Right cardiac atrium (tissue), 5 donors: ENCODE results near the gene LDB3. TPM values are rescaled to one million over a fixed set of nuclear protein-coding genes. Genes with fewer than 3 reads are reported as not detected.

Source experiments
- ATAC-seq, 2 donors: fragments of 200-7000 bp; cut with Tn5 transposase; one replicate each; pipeline versions ENCODE4 v1.8.0 to v1.9.1; 2020; ENCODE audit warnings: moderate library complexity in 2 of 2, mild to moderate bottlenecking in 1 of 2
- DNase-seq, 3 donors: peaks; one replicate each; pipeline ENCODE4 v3.0.0-alpha.2; 2020
- H3K27ac ChIP-seq: one replicate; pipeline ENCODE4 v1.5.1; 2013; ENCODE audit warnings: mild to moderate bottlenecking, low read length, control low read depth, moderate library complexity
- H3K27me3 ChIP-seq: one replicate; pipeline ENCODE4 v1.6.1; 2013; ENCODE audit not compliant: control insufficient read depth, insufficient read depth
- H3K4me1 ChIP-seq: one replicate; pipeline ENCODE4 v1.6.1; 2013; ENCODE audit warnings: low read length; ENCODE audit not compliant: control insufficient read depth, insufficient read depth
- H3K4me3 ChIP-seq: one replicate; pipeline ENCODE4 v1.5.1; 2013; ENCODE audit warnings: low read length, control low read depth
- H3K9me3 ChIP-seq: one replicate; pipeline ENCODE4 v1.6.1; 2013; ENCODE audit warnings: low read length; ENCODE audit not compliant: control insufficient read depth
- WGBS: extraction: QIAGEN DNeasy Blood & Tissue Kit; methylation state at CpG from one replicate; pipeline ENCODE4 v1.1.7; 2013; 5-methylcytosine and 5-hydroxymethylcytosine counted together
- intact Hi-C, 4 donors: fragments of 100-400 bp; cut with DNase I; formaldehyde crosslinking; loops; one replicate each; pipeline versions ENCODE4 v1.11.0 to v1.14.0; 2022 to 2023
- long read RNA-seq, 4 donors: library from polyadenylated mRNA; unstranded; transcript quantifications; one replicate each; pipeline ENCODE4 v2.0.0, GENCODE V29; 2020 to 2021
- polyA plus RNA-seq: library from polyadenylated mRNA; stranded (reverse); fragments of 200-250 nt; gene quantifications from one replicate; pipeline ENCODE4 v1.2.3, GENCODE V29; 2013
- total RNA-seq, 4 donors: library from RNA; stranded (reverse); fragmentation: NEBNext Ultra II Directional; extraction: Animal tissue kit (Norgen Biotek cat#: 25700); gene quantifications; one replicate each; pipeline ENCODE4 v1.2.1, GENCODE V29; 2021
- donor health status: healthy with polysubstance abuse.
- donor health status: DM: no; HTN: yes; CAD: no.
- donor health status: DM: no; HTN: no; CAD: no.
- donor health status: DM: no; HTN: yes; CAD: no; lungs with severe emphysema.
- donor health status: DM: yes; HTN: yes; CAD: no.

The LDB3 gene
- total RNA-seq (1,000 to 10,000 TPM in 1 of 4 donors, 100 to 1,000 TPM in 3; 738 to 1,111 (median 934) TPM), polyA plus RNA-seq (1,223 TPM)
- long read RNA-seq, donor 1, full-length matches to known transcripts, result 21 of 1,329 reads
- long read RNA-seq, donor 1, partial matches to known transcripts, result 950 of 1,329 reads
- long read RNA-seq, donor 1, other reads (novel, unspliced or antisense), result 358 of 1,329 reads
- long read RNA-seq, donor 2, transcript LDB3-208 (7 exons, 1,664 nt), result major isoform, 11 of 595 reads
- long read RNA-seq, donor 2, partial matches to known transcripts, result 266 of 595 reads
- long read RNA-seq, donor 2, other reads (novel, unspliced or antisense), result 318 of 595 reads
- long read RNA-seq, donor 3, transcript LDB3-208 (7 exons, 1,664 nt), result major isoform, 27 of 1,275 reads
- long read RNA-seq, donor 3, partial matches to known transcripts, result 326 of 1,275 reads
- long read RNA-seq, donor 3, other reads (novel, unspliced or antisense), result 922 of 1,275 reads
- long read RNA-seq, donor 4, transcript LDB3-208 (7 exons, 1,664 nt), result major isoform, 32 of 879 reads
- long read RNA-seq, donor 4, partial matches to known transcripts, result 282 of 879 reads
- long read RNA-seq, donor 4, other reads (novel, unspliced or antisense), result 565 of 879 reads

DNA sequence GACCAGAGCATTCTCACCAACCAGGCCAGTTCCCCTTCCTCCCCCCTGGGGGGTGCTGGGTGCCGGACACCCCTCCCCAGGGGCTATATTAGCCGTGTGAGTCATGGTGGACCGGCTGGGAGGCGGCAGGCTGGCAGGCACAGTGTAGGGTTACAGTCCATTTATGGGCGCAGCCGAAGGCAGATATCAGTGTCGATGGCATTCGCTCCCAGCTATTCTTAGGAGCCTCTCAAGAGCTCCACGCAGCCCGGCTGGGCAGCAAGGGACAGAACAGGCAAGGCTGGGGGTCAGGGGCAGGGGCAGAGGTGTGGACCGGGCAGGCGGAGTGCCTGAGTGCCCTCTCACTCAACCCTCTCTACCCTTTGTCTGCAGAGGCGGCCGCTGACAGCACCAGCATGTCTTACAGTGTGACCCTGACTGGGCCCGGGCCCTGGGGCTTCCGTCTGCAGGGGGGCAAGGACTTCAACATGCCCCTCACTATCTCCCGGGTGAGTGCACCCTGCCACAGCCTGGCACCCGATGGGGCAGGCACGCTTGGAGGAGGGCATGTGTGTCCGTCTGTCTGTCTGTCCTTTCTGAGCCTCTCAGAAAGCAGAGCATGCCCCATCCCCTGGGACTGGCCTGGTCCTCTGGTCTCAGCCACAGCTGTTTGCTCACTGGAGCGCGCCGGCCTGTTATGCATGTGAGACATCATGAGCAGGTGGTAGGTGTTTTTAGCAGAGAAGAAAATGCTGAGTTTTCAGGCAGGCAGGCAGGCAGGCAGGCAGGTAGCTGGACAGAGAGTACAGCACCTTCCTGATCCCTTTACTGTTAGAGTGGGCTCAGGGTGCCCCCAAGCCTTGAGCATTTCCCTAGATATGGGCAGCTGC lies at the start of gene LDB3:
LDB3 (plus strand) TSS at position 215 of the 869 bp plus-strand sequence; CDS start at position 396, 181 bp downstream.
- no peaks in the 10 kb centered on the region for H3K27me3 ChIP-seq
- ATAC-seq (peak; percentile 52 to 59), DNase-seq (peak; percentile 71 to 90 (median 83))
- peak within 1 kb of the TSS; percentile 97 for H3K27ac ChIP-seq
- peak within 1 kb of the TSS; percentile 51 for H3K4me3 ChIP-seq
- 60% methylated on average over 23 of the region's 23 CpGs for WGBS
- intact Hi-C loops, result no loop called here
- no peaks in the 10 kb centered on the region for H3K9me3 ChIP-seq
- H3K4me1 ChIP-seq, result peaks cover 4% of the 10 kb centered on the region

DNA sequence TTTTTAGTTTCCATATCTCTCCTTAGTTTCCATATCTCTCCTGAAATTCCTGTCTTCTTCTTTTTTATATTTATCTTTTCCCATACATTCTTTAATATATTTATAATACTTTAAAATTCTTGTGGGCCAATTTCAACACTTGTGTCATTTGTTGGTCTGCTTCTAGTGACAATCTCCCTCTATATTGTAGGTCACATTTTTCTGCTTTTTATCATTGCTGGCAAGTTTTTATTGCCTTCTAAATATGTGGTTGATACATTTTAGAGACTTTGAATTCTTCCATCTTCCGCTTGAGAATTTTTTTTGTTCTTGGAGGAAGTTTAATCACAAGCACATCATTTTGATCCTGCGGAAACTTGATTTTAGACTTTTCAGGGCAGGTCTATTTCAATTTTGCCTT lies 40.0 kb upstream of the LDB3 start:
- ATAC-seq (no peak), DNase-seq (no peak)
- H3K4me3 ChIP-seq, result no peak overlapping the region
- H3K27me3 ChIP-seq, result no peaks in the 10 kb centered on the region
- peaks cover 2% of the 10 kb centered on the region for H3K4me1 ChIP-seq
- no peak overlapping the region for H3K27ac ChIP-seq
- H3K9me3 ChIP-seq, result no peaks in the 10 kb centered on the region
- intact Hi-C loops, result no loop called here
- 76% methylated on average over 2 of the region's 2 CpGs for WGBS

- ATAC-seq (peak; percentile 79 to 81), DNase-seq (no peak)
- WGBS, result 7% methylated on average over 2 of the region's 2 CpGs
- Histone ChIP-seq H3K27me3 (no peaks in the 10 kb centered on the region), H3K9me3 (no peaks in the 10 kb centered on the region), H3K4me1 (peaks cover 2% of the 10 kb centered on the region), H3K27ac (no peak overlapping the region), H3K4me3 (no peak overlapping the region)
- intact Hi-C loops, result no loop called here
Measured at GRCh38 chr10:86630079-86630478, 38.2 kb upstream of the LDB3 start.

DNA sequence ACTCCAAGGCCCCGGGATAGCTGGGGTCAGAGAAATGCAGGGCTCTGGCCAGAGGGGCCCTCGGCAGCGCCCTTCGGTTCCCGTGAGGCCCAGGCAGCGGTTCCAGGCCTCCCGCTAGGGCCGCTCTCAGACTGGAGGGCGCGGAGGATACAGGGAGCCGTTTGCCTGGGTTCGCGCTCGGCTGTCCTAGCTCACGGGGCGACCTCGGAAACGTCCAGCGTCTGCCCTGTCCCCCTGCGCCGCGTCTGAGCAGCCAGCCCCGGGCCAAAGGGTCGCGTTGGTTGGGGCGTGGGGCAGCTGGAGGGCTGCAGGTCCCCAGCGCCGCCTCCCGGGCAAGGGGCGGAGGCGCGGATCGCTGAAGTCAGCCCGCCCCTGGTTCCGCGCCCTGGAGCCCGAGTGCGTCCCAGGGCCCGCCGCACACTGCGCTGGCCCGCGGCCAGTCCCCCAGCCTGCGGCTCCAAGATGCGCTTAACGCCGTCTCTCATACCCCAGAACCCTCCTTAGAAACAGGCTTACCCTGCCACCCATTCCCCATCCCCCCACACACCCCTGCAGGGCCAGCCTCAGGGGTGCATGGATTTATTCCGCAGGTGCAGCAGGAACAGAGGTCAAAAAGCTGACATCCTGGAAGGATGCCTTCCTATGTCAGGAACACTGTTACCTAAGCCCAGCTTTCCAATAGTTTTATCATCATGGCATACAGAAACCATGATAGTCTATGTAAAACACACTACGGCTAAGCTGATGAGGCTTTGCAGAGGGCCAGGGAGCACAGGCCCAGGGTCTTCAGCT lies 36.1 kb upstream of the LDB3 start:
- H3K4me3 ChIP-seq, result peak overlapping the region; percentile 5
- H3K9me3 ChIP-seq, result no peaks in the 10 kb centered on the region
- ATAC-seq, result peak; percentile 76 to 77
- H3K27ac ChIP-seq, result no peak overlapping the region
- 12% methylated on average over 49 of the region's 49 CpGs for WGBS
- H3K4me1 ChIP-seq, result peaks cover 2% of the 10 kb centered on the region
- intact Hi-C loops, result no loop called here
- peak; percentile 36 to 79 (median 78) for DNase-seq
- H3K27me3 ChIP-seq, result no peaks in the 10 kb centered on the region

GRCh38 chr10:86632951-86633350 lies 35.4 kb upstream of the LDB3 start:
- no peaks in the 10 kb centered on the region for H3K9me3 ChIP-seq
- no peak for DNase-seq
- no peaks in the 10 kb centered on the region for H3K27me3 ChIP-seq
- H3K4me3 ChIP-seq, result no peak overlapping the region
- H3K27ac ChIP-seq, result no peak overlapping the region
- intact Hi-C loops, result no loop called here
- peaks cover 2% of the 10 kb centered on the region for H3K4me1 ChIP-seq
- 65% methylated on average over 5 of the region's 5 CpGs for WGBS
- ATAC-seq, result peak in 1 of 2 donors; percentile 10

DNA sequence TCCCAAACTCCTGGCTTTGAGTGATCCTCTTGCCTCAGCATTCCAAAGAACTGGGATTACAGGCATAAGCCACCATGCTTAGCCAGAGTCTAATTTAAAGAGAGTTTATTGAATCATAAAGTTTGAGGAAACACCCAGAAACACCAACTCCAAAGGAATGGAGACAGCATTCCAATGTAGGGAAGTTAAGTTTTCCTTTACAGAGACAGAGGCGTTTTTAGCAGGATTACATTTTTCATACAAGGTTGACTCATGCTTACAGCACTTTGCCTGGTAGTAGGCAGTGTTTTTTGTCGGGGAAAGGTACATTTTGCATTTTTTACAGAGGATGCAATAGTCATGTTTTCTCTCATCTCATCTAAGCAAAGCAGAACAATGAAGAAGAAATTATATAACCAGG lies 32.9 kb upstream of the LDB3 start:
- intact Hi-C loops, result no loop called here
- H3K9me3 ChIP-seq, result no peaks in the 10 kb centered on the region
- DNase-seq (no peak), ATAC-seq (no peak)
- no peak overlapping the region for H3K4me3 ChIP-seq
- H3K4me1 ChIP-seq, result no peaks in the 10 kb centered on the region
- H3K27ac ChIP-seq, result no peak overlapping the region
- WGBS, result 50% methylated on average over 2 of the region's 2 CpGs
- no peaks in the 10 kb centered on the region for H3K27me3 ChIP-seq

DNA sequence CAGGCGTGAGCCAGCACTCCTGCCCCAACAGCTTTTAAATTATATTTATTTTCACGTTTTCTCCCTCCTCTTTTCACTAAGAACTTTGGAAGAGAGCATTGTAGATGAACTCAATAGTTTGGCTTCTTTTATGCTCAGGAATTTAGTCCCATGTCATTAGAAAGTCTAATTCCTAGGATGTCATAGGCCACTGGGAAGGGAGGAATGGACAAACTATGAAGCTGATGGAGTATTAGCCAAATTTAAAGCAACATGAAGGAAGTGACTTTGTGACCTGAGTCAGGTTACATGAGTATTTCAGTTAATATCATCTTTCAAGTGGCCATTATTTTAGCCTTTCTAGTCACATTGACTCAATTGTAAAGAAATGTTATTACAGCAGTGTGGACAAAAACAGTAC lies 32.0 kb upstream of the LDB3 start:
- Histone ChIP-seq H3K27me3 (no peaks in the 10 kb centered on the region), H3K27ac (no peak overlapping the region), H3K4me3 (no peak overlapping the region), H3K4me1 (no peaks in the 10 kb centered on the region), H3K9me3 (no peaks in the 10 kb centered on the region)
- no peak for DNase-seq
- 62% methylated on average over 2 of the region's 2 CpGs for WGBS
- intact Hi-C loops, result no loop called here
- ATAC-seq, result no peak

- H3K27me3 ChIP-seq, result no peaks in the 10 kb centered on the region
- no peak for ATAC-seq
- no peak overlapping the region for H3K27ac ChIP-seq
- no peak for DNase-seq
- intact Hi-C loops, result no loop called here
- H3K9me3 ChIP-seq, result no peaks in the 10 kb centered on the region
- H3K4me1 ChIP-seq, result no peaks in the 10 kb centered on the region
- no peak overlapping the region for H3K4me3 ChIP-seq
Measured at GRCh38 chr10:86642021-86642420, 26.3 kb upstream of the LDB3 start.

DNA sequence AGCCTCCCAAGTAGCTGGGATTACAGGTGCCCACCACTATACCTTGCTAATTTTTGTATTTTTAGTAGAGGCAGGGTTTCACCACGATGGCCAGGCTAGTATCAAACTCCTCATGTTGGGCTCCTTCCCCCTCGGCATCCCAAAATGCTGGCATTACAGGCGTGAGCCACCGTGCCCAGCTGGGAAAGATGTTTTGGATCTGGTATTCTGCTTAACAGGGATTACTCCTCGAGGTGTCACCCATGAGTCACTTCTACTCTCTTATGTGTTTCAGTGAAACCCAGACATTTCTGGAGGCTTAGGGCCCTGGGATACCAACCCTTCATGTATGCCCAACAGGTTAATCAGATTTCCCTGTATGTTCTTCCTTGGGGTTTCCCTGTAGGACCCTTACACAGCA lies 25.8 kb upstream of the LDB3 start:
- H3K4me3 ChIP-seq, result no peak overlapping the region
- no peaks in the 10 kb centered on the region for H3K27me3 ChIP-seq
- ATAC-seq (no peak), DNase-seq (peak in 1 of 3 donors; percentile 13)
- intact Hi-C loops, result no loop called here
- H3K27ac ChIP-seq, result no peak overlapping the region
- WGBS, result 70% methylated on average over 5 of the region's 5 CpGs
- no peaks in the 10 kb centered on the region for H3K9me3 ChIP-seq
- no peaks in the 10 kb centered on the region for H3K4me1 ChIP-seq

DNA sequence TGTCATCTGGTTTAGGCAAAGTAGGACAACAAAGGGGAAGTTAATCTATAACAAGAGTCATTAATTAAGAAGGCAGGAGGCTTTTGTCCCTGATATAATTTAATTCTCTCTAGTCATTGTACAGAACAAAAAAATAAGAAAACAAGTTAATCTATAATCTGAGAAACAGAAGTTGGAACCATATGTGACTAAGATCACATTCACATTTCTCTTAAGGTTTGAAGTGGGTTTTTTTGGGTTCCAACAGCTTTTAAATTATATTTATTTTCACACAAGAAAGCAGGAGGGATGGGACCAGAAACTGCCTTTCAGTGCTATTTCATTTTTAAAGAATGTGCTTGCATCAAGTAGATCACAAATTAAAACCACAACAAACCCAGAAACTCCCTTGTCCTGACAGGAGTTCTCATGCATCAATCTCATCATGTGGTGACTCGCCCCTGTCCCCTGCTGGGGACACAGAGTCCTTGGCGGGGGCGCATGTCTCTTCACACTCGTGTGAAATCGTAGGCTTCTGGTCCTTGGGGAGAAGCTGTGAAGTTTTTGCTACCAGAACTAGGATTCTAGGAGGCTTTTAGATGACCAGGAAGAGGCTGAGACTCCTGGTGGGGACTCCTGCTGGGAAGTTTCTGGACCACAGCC lies 24.0 kb upstream of the LDB3 start:
- no peak overlapping the region for H3K27ac ChIP-seq

More for the DNA sequence above, 24.0 kb upstream of the LDB3 start:
- H3K4me1 ChIP-seq, result no peaks in the 10 kb centered on the region
- 48% methylated on average over 5 of the region's 5 CpGs for WGBS
- no peak for ATAC-seq
- no peaks in the 10 kb centered on the region for H3K9me3 ChIP-seq
- no peaks in the 10 kb centered on the region for H3K27me3 ChIP-seq
- peak in 2 of 3 donors; percentile 50 to 58 for DNase-seq
- intact Hi-C loops, result no loop called here
- H3K4me3 ChIP-seq, result no peak overlapping the region
